Measurements from ENCODE around the gene ANKRD35. TPM values are rescaled to one million over a fixed set of nuclear protein-coding genes. Genes with fewer than 3 reads are reported as not detected.
A peak's percentile ranks its signal among the peaks of the same experiment; 100 is the strongest.

The ANKRD35 gene
- total and polyA plus RNA-seq, 2 of the 8 experiments (the other 6 are each of a cell fraction or from before 2014, with no cell fraction given), result 1.6 to 3.0 TPM

- H3K4me2 ChIP-seq (ENCODE audit: insufficient read depth in 1 of 2, low read depth in 2 of 2, low read length in 2 of 2), result peak overlapping the region; percentile 74 to 77
- H4K8ac ChIP-seq (ENCODE audit: extremely low read depth, insufficient read depth, low read length), result no peak overlapping the region
- ChIA-PET POLR2A (ENCODE audit: partially characterized antibody) (interaction anchor here (0.7 to 2.4 kb wide), 26 partner anchors 8 to 126 kb away, joined by 3 to 35 read pairs (median 6); partner anchors contain the start of genes ANKRD34A, ITGA10, LIX1L and PEX11B), CTCF (ENCODE audit: partially characterized antibody) (interaction anchor here (0.8 to 2.2 kb wide), 11 partner anchors 8 to 84 kb away, joined by 3 to 18 read pairs (median 5); partner anchors contain the start of genes ITGA10, LIX1L and PEX11B)
- H3K79me1 ChIP-seq (ENCODE audit: low read depth, low read length), result no peaks in the 10 kb centered on the region
- peak overlapping the region; percentile 81 to 97 (median 92) for H3K4me3 ChIP-seq (ENCODE audit: extremely low read depth in 1 of 4, insufficient read depth in 2 of 4, low read depth in 3 of 4, low read length in 4 of 4)
- peak overlapping the region; percentile 60; the same call in 1 of the 2 replicates for H2BK12ac ChIP-seq (ENCODE audit: low read depth, low read length)
- H3K9ac ChIP-seq (replicated peaks in 1 of 4; ENCODE audit: extremely low read depth in 1 of 4, low read depth in 3 of 4, low read length in 3 of 4), result peak overlapping the region; percentile 8 to 98 (median 86)
- H3K9me3 ChIP-seq (ENCODE audit: insufficient read depth in 2 of 2, low read depth in 1 of 2, low read length in 1 of 2), result no peaks in the 10 kb centered on the region
- peak overlapping the region; percentile 90 for H3K27ac ChIP-seq (ENCODE audit: low read depth, low read length)
- H3K27me3 ChIP-seq (replicated peaks in 1 of 4; ENCODE audit: control insufficient read depth in 3 of 4, extremely low read depth in 1 of 4, insufficient read depth in 3 of 4, low read length in 3 of 4), result no peaks in the 10 kb centered on the region
- no peak overlapping the region for H2AK5ac ChIP-seq (ENCODE audit: low read depth, low read length)
- peaks cover 3 to 18% (median 9%) of the 10 kb centered on the region in 4 experiments; a peak in 6 of 8 replicates for H3K36me3 ChIP-seq (ENCODE audit: control insufficient read depth in 2 of 4, insufficient read depth in 4 of 4, low read length in 3 of 4)
- H2AFZ ChIP-seq (ENCODE audit: low read length), result no peak overlapping the region
- no peaks in the 10 kb centered on the region for H4K20me1 ChIP-seq (replicated peaks in 1 of 2; ENCODE audit: control insufficient read depth in 1 of 2, insufficient read depth in 2 of 2, low read length in 2 of 2)
- no peak for DNase-seq (ENCODE audit: low read depth in 1 of 2, low spot score in 2 of 2)
- no peak overlapping the region for H2BK120ac ChIP-seq (replicated peaks; ENCODE audit: low read depth, low read length)
- H2BK5ac ChIP-seq (ENCODE audit: low read depth, low read length), result peak overlapping the region; percentile 95; the same call in 1 of the 2 replicates
- peaks cover 4% of the 10 kb centered on the region; the same call in 1 of the 2 replicates for H3K23me2 ChIP-seq (ENCODE audit: low read depth, low read length)
- H3K14ac ChIP-seq (ENCODE audit: insufficient read length), result no peak overlapping the region
- H4K91ac ChIP-seq (replicated peaks; ENCODE audit: insufficient read length, low read length), result no peak overlapping the region
- no peak overlapping the region for H2BK15ac ChIP-seq (ENCODE audit: low read length)
- no peak overlapping the region for H3K18ac ChIP-seq (ENCODE audit: extremely low read depth, low read length)
- peaks cover 0 to 14% of the 10 kb centered on the region in 2 experiments; a peak in 2 of 4 replicates for H3K79me2 ChIP-seq (ENCODE audit: control insufficient read depth in 1 of 2, insufficient read depth in 2 of 2, low read length in 2 of 2)
- no peak overlapping the region for H2BK20ac ChIP-seq (ENCODE audit: low read length)
- no peak overlapping the region for H3K4ac ChIP-seq (replicated peaks; ENCODE audit: insufficient read length, low read depth, low read length)
- peaks cover 0 to 4% (median 2%) of the 10 kb centered on the region in 4 experiments; a peak in 4 of 7 replicates for H3K4me1 ChIP-seq (replicated peaks in 1 of 4; ENCODE audit: control insufficient read depth in 3 of 4, insufficient read depth in 4 of 4, low read length in 3 of 4)
- no peak overlapping the region for H3K56ac ChIP-seq (replicated peaks; ENCODE audit: insufficient read length, low read depth, low read length)
- no peak for FAIRE-seq
- no peak overlapping the region for H3K23ac ChIP-seq (ENCODE audit: insufficient read length)
- H4K5ac ChIP-seq (ENCODE audit: insufficient read length, low read depth, low read length), result no peak overlapping the region
- 22% methylated on average over 19 of the region's 19 CpGs; no CpG with 5 or more reads in 1 of the 2 experiments for WGBS, 2 experiments (ENCODE audit: extremely low coverage in 1 of 2, insufficient coverage in 1 of 2, insufficient read length in 1 of 2, insufficient replicate concordance in 2 of 2, low coverage in 1 of 2, low lambda C conversion rate in 2 of 2, missing lambda C conversion rate in 1 of 2)
- TF ChIP-seq RXRA (IDR thresholded peaks at IDR 0.05; ENCODE audit: insufficient read depth, low read depth, low read length), result no peak
- no peak for TF ChIP-seq CREB1 (IDR thresholded peaks at IDR 0.05)
- no peak for TF ChIP-seq NRF1 (IDR thresholded peaks at IDR 0.05; ENCODE audit: low read depth, low read length)
Observed at GRCh38 chr1:145926686-145927062, 41.0 kb upstream of the ANKRD35 start.

Measured in H1 (cell line).